Uterus (tissue), 2 donors: ENCODE data around the gene SGPL1.

Experiments used
- CTCF ChIP-seq, 4 experiments: fragments of 200-600 bp in 2 of 4; fragments of 450-650 bp in 2 of 4; sonication (generic) in 2 of 4; IDR thresholded peaks; one replicate each; pipeline ENCODE4 v1.5.1; 2016 to 2019; ENCODE audit warnings: antibody characterized with exemption in 4 of 4, mild to moderate bottlenecking in 2 of 4, moderate library complexity in 1 of 4
- POLR2A ChIP-seq, 2 donors: fragments of 450-650 bp; IDR thresholded peaks; one replicate each; pipeline ENCODE4 v1.6.1; 2016; ENCODE audit warnings: antibody characterized with exemption in 2 of 2, mild to moderate bottlenecking in 1 of 2, moderate library complexity in 1 of 2

- TF ChIP-seq CTCF (IDR thresholded peaks at IDR 0.05) (no peak), POLR2A (IDR thresholded peaks at IDR 0.05) (no peak)
Measured at GRCh38 chr10:70782746-70783680, 32.7 kb upstream of the SGPL1 start.
